K562 (cell line): ENCODE data around the gene TMTC4. TPM values are rescaled to one million over a fixed set of nuclear protein-coding genes. Genes with fewer than 3 reads are reported as not detected.

Experiments used
- ATAC-seq: fragments of 200-7000 bp; cut with Tn5 transposase; 3 replicates; pipeline ENCODE4 v1.9.1; 2020; ENCODE audit warnings: moderate library complexity
- BruUV-seq: library from RNA; stranded (reverse); fragments of 400-500 nt; replicated peaks from 2 replicates; lab custom pipeline; 2021; lab: Mats Ljungman, UMichigan
- CTCF ChIA-PET: fragments of 300-600 bp; formaldehyde crosslinking; extraction: SDS; loops from one replicate; lab custom pipeline; 2021; ENCODE audit warnings: low intra/inter-chr PET ratio; lab: Yijun Ruan, JAX
- POLR2A ChIA-PET: fragments of 300-600, 350-650 bp; sonication (Branson Sonifier 250); formaldehyde crosslinking; extraction: SDS; loops from one replicate; lab custom pipeline; 2021; ENCODE audit warnings: antibody characterized with exemption, inconsistent platforms; lab: Yijun Ruan, JAX
- DNase-seq, 4 experiments: peaks; one replicate each; pipeline versions ENCODE4 v3.0.0 to v3.0.0-alpha.2; 2011 to 2018; ENCODE audit warnings: low spot score in 3 of 4, mixed read lengths in 3 of 4; ENCODE audit errors: extremely low read depth in 1 of 4
- FAIRE-seq: peaks from 2 replicates; lab custom pipeline; 2011; peaks lifted over from hg19 to GRCh38; lab: Jason Lieb, UNC
- H2AFZ ChIP-seq: 2 replicates; pipeline ENCODE4 v1.6.0; 2011; ENCODE audit warnings: low read depth, low read length, control low read depth, inconsistent platforms
- H3K27ac ChIP-seq: fragments of 200-600 bp; 3 replicates; pipeline ENCODE4 v1.8.0; 2011; ENCODE audit warnings: low read depth, mild to moderate bottlenecking, control low read depth, inconsistent platforms, low read length, moderate library complexity, mixed read lengths; ENCODE audit errors: extremely low read depth
- H3K27me3 ChIP-seq, 2 experiments: fragments of 300-600 bp in 1 of 2; 2 replicates in 1 of 2; 3 replicates in 1 of 2; pipeline versions ENCODE4 v1.6.0 to v1.8.0; 2011; ENCODE audit warnings: inconsistent platforms in 2 of 2, low read length in 2 of 2, mild to moderate bottlenecking in 1 of 2, mixed read lengths in 1 of 2, moderate library complexity in 1 of 2; ENCODE audit not compliant: control insufficient read depth in 2 of 2, insufficient read depth in 2 of 2
- H3K36me3 ChIP-seq: fragments of 300-600 bp; 3 replicates; pipeline ENCODE4 v1.8.0; 2011; ENCODE audit warnings: mild to moderate bottlenecking, low read length, inconsistent platforms; ENCODE audit not compliant: control insufficient read depth, insufficient read depth
- H3K4me1 ChIP-seq, 2 experiments: fragments of 200-600 bp in 1 of 2; replicated peaks in 1 of 2; 2 replicates in 1 of 2; 3 replicates in 1 of 2; pipeline versions ENCODE4 v1.5.1 to v1.8.0; 2011; ENCODE audit warnings: inconsistent platforms in 2 of 2, low read length in 2 of 2, mild to moderate bottlenecking in 1 of 2, mixed read lengths in 1 of 2, moderate library complexity in 1 of 2; ENCODE audit not compliant: control insufficient read depth in 2 of 2, insufficient read depth in 2 of 2
- H3K4me2 ChIP-seq: 2 replicates; pipeline ENCODE4 v1.6.1; 2011; ENCODE audit warnings: low read length, control low read depth, inconsistent platforms, mixed read lengths; ENCODE audit not compliant: insufficient read depth
- H3K4me3 ChIP-seq: fragments of 200-600 bp; sonication (generic), shearing (Covaris generic); 2 replicates; pipeline ENCODE4 v1.5.1; 2016; ENCODE audit warnings: control low read depth, inconsistent platforms
- H3K79me2 ChIP-seq: fragments of 200-600 bp; 3 replicates; pipeline ENCODE4 v1.8.0; 2011; ENCODE audit warnings: low read length, inconsistent platforms; ENCODE audit not compliant: control insufficient read depth, insufficient read depth
- H3K9ac ChIP-seq, 2 experiments: 2 replicates each; pipeline versions ENCODE4 v1.6.0 to v1.6.1; 2011; ENCODE audit warnings: low read depth in 2 of 2, low read length in 2 of 2, control low read depth in 1 of 2, inconsistent platforms in 1 of 2, mild to moderate bottlenecking in 1 of 2, mixed read lengths in 1 of 2; ENCODE audit not compliant: insufficient read depth in 1 of 2
- H3K9me1 ChIP-seq: one replicate; pipeline ENCODE4 v1.6.0; 2011; ENCODE audit warnings: inconsistent platforms, mild to moderate bottlenecking, low read length, moderate library complexity; ENCODE audit not compliant: control insufficient read depth, insufficient read depth
- H3K9me3 ChIP-seq: replicated peaks from 2 replicates; pipeline ENCODE4 v1.5.1; 2011; ENCODE audit warnings: low read depth, low read length, inconsistent platforms; ENCODE audit not compliant: control insufficient read depth, insufficient read depth
- H4K20me1 ChIP-seq: replicated peaks from 2 replicates; pipeline ENCODE4 v1.6.1; 2011; ENCODE audit warnings: low read length, inconsistent platforms, mixed read lengths; ENCODE audit not compliant: control insufficient read depth, insufficient read depth
- ILK ChIP-seq: fragments of 450-650 bp; IDR thresholded peaks from 2 replicates; pipeline ENCODE4 v1.6.1; 2016; ENCODE audit warnings: missing genetic modification characterization, low read depth, mild to moderate bottlenecking, missing compliant biosample characterization, moderate library complexity, borderline replicate concordance
- NRF1 ChIP-seq, 2 experiments: fragments of 450-650 bp; IDR thresholded peaks in 1 of 2; conservative IDR thresholded peaks in 1 of 2; 2 replicates each; pipeline ENCODE4 v1.6.1; 2014; ENCODE audit warnings: mild to moderate bottlenecking in 2 of 2
- SP2 ChIP-seq: IDR thresholded peaks from 2 replicates; pipeline ENCODE4 v1.6.1; 2011; ENCODE audit warnings: mild to moderate bottlenecking, low read depth, low read length, moderate library complexity; ENCODE audit not compliant: poor library complexity, severe bottlenecking; ENCODE audit errors: extremely low read depth
- ZNF277 ChIP-seq: fragments of 250-450 bp; sonication (Bioruptor Pico); IDR thresholded peaks from 2 replicates; pipeline ENCODE4 v1.8.0; 2022; ENCODE audit warnings: inconsistent platforms, mild to moderate bottlenecking, moderate library complexity, borderline replicate concordance
- WGBS: fragments of 100-300 bp; shearing (Covaris generic); methylation state at CpG from one replicate; pipeline ENCODE4 v1.1.6; 2016; ENCODE audit warnings: low coverage, mixed read lengths; ENCODE audit not compliant: insufficient coverage; ENCODE audit errors: missing lambda C conversion rate; 5-methylcytosine and 5-hydroxymethylcytosine counted together
- in situ Hi-C: fragments of 300-500 bp; cut with MboI; formaldehyde crosslinking; loops from 4 replicates; pipeline ENCODE4 v1.15.0; 2018; ENCODE audit warnings: inconsistent platforms, mixed read lengths
- intact Hi-C: fragments of 100-400 bp; cut with micrococcal nuclease; formaldehyde crosslinking; loops from 2 replicates; pipeline ENCODE4 v1.14.2; 2022
- polyA plus RNA-seq, 8 experiments: library from polyadenylated mRNA; depleted of rRNA in 4 of 8; stranded (reverse) in 5 of 8; unstranded in 3 of 8; fragments of >200 nt; fragmentation: Nextera tagmentation in 2 of 8; fragmentation: Illumina TruSeq in 1 of 8; extraction: Ambion mirVana in 2 of 8; extraction: Trizol in 1 of 8; gene quantifications; 2 replicates each; pipeline versions ENCODE4 v1.2.1 to v1.2.3, GENCODE V29; 2011 to 2014; ENCODE audit warnings: inconsistent platforms in 1 of 8, missing spikeins in 1 of 8
- total RNA-seq, 7 experiments: library from RNA; depleted of rRNA in 6 of 7; stranded (reverse); fragments of >200 nt in 6 of 7; fragmentation: Illumina TruSeq in 2 of 7; extraction: Trizol in 2 of 7; gene quantifications; 2 replicates each; pipeline versions ENCODE4 v1.2.1 to v1.2.3, GENCODE V29; 2011 to 2021; ENCODE audit warnings: low replicate concordance in 1 of 7

The TMTC4 gene
- total and polyA plus RNA-seq, 9 of the 15 experiments (the other 6 are each of a cell fraction or from before 2014, with no cell fraction given) = 3.5 to 16.7 (median 11.8) TPM

- 86% methylated on average over 1 of the region's 4 CpGs for WGBS
- Histone ChIP-seq H2AFZ (no peak overlapping the region), H3K27ac (no peak overlapping the region), H3K4me2 (no peak overlapping the region), H3K4me3 (no peak overlapping the region), H3K27me3 (no peaks in the 10 kb centered on the region), H4K20me1 (no peaks in the 10 kb centered on the region), H3K9me1 (no peaks in the 10 kb centered on the region), H3K36me3 (peaks cover 33% of the 10 kb centered on the region; the same call in 2 of the 3 replicates), H3K9ac (no peak overlapping the region), H3K79me2 (no peaks in the 10 kb centered on the region), H3K4me1 (no peaks in the 10 kb centered on the region), H3K9me3 (no peaks in the 10 kb centered on the region)
- ATAC-seq (no peak), FAIRE-seq (no peak), DNase-seq (no peak)
- ChIA-PET CTCF (no interaction called here), POLR2A (no interaction called here)
- in situ Hi-C loops (no loop called here), intact Hi-C loops (no loop called here)
- no TSS peak for BruUV-seq
- TF ChIP-seq SP2 = no peak
- TF ChIP-seq ZNF277 = no peak
- no peak for TF ChIP-seq ILK (tag)
- no peak for TF ChIP-seq NRF1 (conservative IDR thresholded peaks at IDR 0.05 in 1 of 2, IDR thresholded peaks at IDR 0.05 in 1 of 2)
Observed at GRCh38 chr13:100659578-100659977, 15.0 kb downstream of the TMTC4 start.
